AG04450 (cell line): ENCODE results near the gene TRAF3IP1. TPM values are rescaled to one million over a fixed set of nuclear protein-coding genes. Genes with fewer than 3 reads are reported as not detected.

ENCODE experiments used
- CTCF ChIA-PET: fragments of 300-600, 350-600 bp; formaldehyde crosslinking; extraction: SDS; loops from one replicate; lab custom pipeline; 2022; ENCODE audit warnings: antibody characterized with exemption, inconsistent platforms; lab: Charles Lee
- POLR2A ChIA-PET: fragments of 350-600 bp; formaldehyde crosslinking; extraction: SDS; loops from one replicate; lab custom pipeline; 2021; ENCODE audit warnings: antibody characterized with exemption, inconsistent platforms; lab: Yijun Ruan, JAX
- DNase-seq: peaks from one replicate; pipeline ENCODE4 v3.0.0-alpha.2; 2011; ENCODE audit warnings: low read depth, low spot score
- H3K27ac ChIP-seq: one replicate; pipeline ENCODE4 v1.5.1; 2012; ENCODE audit warnings: low read depth, low read length, control low read depth
- H3K27me3 ChIP-seq: one replicate; pipeline ENCODE4 v1.6.0; 2012; ENCODE audit warnings: low read length; ENCODE audit not compliant: control insufficient read depth, insufficient read depth
- H3K4me3 ChIP-seq: 2 replicates; pipeline ENCODE4 v1.5.1; 2011; ENCODE audit warnings: mild to moderate bottlenecking, low read depth, low read length, control low read depth
- H3K9me3 ChIP-seq: 2 replicates; pipeline ENCODE4 v1.5.1; 2012; ENCODE audit warnings: low read length; ENCODE audit not compliant: control insufficient read depth, insufficient read depth
- polyA plus RNA-seq: library from polyadenylated mRNA; depleted of rRNA; stranded (reverse); fragments of >200 nt; gene quantifications from 2 replicates; pipeline ENCODE4 v1.2.3, GENCODE V29; 2011
- TF ChIP-seq, protein P1 (sequence below): IDR thresholded peaks from 2 replicates; pipeline ENCODE4 v1.5.1; 2011; ENCODE audit warnings: low read depth, low read length, control low read depth, inconsistent platforms

Gene TRAF3IP1
- polyA plus RNA-seq, 1 experiment: 5.9 TPM

DNA sequence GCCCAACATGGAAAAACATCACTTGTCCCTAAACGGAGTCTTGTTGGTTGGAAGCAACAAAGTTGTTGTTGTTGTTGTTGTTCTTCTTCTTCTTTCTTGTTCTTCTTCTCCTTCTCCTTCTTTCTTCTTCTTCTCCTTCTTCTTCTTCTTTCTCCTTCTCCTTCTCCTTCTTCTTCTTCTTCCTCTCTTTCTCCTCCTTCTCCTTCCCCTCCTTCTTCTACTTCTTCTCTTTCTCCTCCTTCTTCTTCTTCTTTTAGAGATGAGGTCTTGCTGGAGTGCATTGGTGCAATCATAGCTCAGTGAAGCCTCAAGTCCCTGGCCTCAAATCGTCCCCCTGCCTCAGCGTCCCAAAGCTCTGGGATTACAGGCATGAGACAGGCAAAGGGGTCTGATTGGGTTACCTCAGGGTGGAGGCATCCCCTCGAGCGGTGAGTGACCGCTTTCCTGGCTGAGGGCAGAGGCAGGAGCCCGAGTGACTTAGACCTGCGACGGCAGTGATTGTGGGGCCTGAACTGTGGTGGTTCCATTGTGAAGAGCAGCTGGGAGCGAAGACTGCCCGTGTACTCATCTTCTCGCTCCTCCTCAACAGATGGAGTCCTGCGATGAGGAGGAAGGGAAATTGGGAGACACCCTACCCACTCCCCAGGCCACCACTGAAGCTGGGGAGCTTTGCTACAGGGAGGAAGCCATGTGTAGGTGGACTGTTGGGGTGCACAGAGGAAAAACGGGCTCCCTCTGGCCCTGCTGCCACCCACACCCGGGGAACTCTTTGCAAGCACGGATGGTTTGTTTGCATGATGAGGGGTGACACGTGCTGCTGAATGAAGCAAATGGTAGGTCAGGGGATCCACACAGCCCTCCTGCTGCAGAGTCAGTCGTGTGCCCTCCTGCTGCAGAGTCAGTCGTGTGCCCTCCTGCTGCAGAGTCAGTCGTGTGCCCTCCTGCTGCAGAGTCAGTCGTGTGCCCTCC is 24.9 kb upstream of the TRAF3IP1 start:
- CTCF ChIA-PET: no interaction called here
- Histone ChIP-seq H3K4me3 (no peak overlapping the region), H3K27ac (no peak overlapping the region), H3K9me3 (no peaks in the 10 kb centered on the region), H3K27me3 (peaks cover 35% of the 10 kb centered on the region)
- POLR2A ChIA-PET: no interaction called here
- DNase-seq: no peak
- TF ChIP-seq, protein P1, sequence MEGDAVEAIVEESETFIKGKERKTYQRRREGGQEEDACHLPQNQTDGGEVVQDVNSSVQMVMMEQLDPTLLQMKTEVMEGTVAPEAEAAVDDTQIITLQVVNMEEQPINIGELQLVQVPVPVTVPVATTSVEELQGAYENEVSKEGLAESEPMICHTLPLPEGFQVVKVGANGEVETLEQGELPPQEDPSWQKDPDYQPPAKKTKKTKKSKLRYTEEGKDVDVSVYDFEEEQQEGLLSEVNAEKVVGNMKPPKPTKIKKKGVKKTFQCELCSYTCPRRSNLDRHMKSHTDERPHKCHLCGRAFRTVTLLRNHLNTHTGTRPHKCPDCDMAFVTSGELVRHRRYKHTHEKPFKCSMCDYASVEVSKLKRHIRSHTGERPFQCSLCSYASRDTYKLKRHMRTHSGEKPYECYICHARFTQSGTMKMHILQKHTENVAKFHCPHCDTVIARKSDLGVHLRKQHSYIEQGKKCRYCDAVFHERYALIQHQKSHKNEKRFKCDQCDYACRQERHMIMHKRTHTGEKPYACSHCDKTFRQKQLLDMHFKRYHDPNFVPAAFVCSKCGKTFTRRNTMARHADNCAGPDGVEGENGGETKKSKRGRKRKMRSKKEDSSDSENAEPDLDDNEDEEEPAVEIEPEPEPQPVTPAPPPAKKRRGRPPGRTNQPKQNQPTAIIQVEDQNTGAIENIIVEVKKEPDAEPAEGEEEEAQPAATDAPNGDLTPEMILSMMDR: no peak

DNA sequence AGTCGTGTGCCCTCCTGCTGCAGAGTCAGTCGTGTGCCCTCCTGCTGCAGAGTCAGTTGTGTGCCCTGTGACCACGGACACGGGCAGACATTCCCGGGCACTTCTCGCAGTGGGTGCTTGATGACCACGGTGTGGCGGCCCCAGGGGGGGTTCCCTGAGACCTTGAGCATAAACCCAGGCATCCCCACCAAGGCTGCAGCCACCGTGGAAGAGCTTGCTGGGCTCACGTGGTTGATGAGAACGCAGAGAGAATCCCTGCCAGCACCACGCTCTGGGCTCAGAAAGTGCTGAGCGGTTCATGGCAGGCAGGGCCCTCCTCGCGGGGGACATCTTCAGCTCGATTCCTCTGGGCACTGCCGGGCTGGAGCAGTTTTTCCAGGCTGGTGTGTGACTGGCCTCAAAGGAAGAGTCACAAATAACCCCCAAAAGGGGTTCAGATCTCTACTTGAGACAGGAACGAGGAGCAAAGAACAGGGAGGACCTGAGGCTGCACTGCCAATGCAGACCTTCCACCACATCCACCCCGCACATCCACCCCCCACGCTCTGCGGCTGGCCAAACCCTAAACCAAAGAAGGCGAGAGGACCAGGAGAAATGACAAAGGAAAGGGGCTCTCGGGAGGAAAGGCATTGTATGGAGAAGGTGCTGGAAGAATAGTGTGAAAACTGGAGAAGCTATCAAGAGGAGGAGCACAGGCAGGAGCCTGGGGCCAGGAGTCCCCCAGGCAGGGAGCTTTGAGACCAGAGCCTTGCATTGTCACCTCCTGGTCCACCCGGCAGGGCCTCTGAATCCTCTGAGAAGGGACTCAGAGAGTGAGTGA is 23.5 kb upstream of the TRAF3IP1 start:
- Histone ChIP-seq H3K27ac (no peak overlapping the region), H3K27me3 (peaks cover 39% of the 10 kb centered on the region), H3K4me3 (no peak overlapping the region), H3K9me3 (no peaks in the 10 kb centered on the region)
- ChIA-PET POLR2A (no interaction called here), CTCF (no interaction called here)
- TF ChIP-seq, protein P1: no peak
- no peak for DNase-seq

DNA sequence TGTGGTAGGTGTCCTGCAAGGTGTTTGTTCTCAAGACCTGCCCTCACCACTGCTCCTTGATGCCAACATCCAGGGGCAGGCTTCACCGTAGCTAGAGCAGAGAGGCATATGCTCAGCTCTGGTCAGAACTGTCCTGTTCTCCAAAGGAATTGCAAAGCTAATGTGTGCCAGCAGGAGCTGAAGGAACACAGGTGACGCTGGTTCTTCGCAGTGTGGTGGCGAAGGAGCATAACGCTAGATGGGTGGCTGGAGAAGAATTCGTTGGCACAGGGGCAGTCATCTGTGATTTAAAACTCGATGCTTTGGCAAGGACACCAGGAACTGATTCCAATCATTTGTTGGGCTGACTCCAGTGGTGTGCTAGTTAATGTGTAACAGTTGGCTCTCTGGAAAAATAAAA is 20.5 kb upstream of the TRAF3IP1 start:
- Histone ChIP-seq H3K9me3 (no peaks in the 10 kb centered on the region), H3K4me3 (no peak overlapping the region), H3K27me3 (peaks cover 33% of the 10 kb centered on the region), H3K27ac (no peak overlapping the region)
- no peak for DNase-seq
- ChIA-PET CTCF (no interaction called here), POLR2A (no interaction called here)
- TF ChIP-seq, protein P1: no peak

DNA sequence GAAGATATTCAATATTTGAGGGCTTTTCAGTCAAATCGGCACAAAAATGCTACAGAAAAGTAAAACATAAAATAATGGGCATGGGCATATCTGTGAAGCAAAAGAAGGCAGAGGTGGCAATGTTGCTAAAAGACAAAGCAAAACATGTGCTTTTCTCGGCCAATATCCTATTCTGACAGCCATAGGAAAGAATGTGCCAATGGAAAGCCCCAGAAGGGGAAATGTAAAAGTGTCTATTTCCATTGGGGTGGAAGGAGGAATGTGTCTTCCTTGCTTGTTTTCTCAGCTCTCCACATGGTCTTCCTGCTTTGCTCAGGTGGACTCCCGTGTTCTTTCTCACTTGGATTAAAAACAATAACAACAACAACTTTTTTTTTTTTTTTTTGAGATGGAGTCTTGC is 18.2 kb upstream of the TRAF3IP1 start:
- TF ChIP-seq, protein P1: no peak
- Histone ChIP-seq H3K4me3 (no peak overlapping the region), H3K27me3 (peaks cover 27% of the 10 kb centered on the region), H3K9me3 (no peaks in the 10 kb centered on the region), H3K27ac (no peak overlapping the region)
- DNase-seq: no peak
- ChIA-PET CTCF (interaction anchor here (1.5 kb wide), 1 partner anchor 12 kb away, joined by 3 read pairs; no protein-coding TSS in a partner anchor), POLR2A (no interaction called here)

DNA sequence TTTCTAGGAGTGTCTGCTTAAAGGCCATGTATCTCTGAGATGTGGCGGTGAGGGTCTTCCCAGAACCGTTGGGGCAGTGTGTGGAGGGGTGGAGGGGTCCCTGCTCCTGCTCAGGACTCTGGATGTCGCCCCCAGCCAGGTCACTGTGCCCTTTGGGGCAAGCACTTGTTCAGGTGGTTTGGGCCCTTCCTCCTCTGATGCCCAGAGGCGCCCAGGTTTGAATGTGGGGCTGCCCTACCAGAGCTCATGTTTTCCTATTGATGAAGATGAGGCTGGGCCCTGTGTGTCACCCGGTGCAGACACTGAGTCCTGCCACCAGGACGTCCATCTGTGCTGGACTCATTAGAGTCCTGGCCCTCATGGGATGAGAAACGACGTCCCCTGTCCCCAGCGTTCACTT is 17.6 kb upstream of the TRAF3IP1 start:
- H3K4me3 ChIP-seq: no peak overlapping the region
- no peak overlapping the region for H3K27ac ChIP-seq
- H3K9me3 ChIP-seq: no peaks in the 10 kb centered on the region
- ChIA-PET POLR2A (no interaction called here), CTCF (interaction anchor here (1.5 kb wide), 1 partner anchor 12 kb away, joined by 3 read pairs; no protein-coding TSS in a partner anchor)
- DNase-seq: no peak
- TF ChIP-seq, protein P1: no peak
- peaks cover 22% of the 10 kb centered on the region for H3K27me3 ChIP-seq
